GM19239 (cell line): Measurements from ENCODE around the gene SSTR3.
A peak's percentile ranks its signal among the peaks of the same experiment; 100 is the strongest.
"Not testable (repeated sequence)": the region's sequence is repeated elsewhere in the genome, so short reads cannot be mapped to it uniquely, and the experiment has no call there.

Experiments
- DNase-seq: peaks from one replicate; pipeline ENCODE4 v3.0.0; 2011; ENCODE audit warnings: low spot score; ENCODE audit not compliant: insufficient read length
- FAIRE-seq: peaks from 2 replicates; lab custom pipeline; 2011; peaks lifted over from hg19 to GRCh38; lab: Jason Lieb, UNC

Gene SSTR3

DNA sequence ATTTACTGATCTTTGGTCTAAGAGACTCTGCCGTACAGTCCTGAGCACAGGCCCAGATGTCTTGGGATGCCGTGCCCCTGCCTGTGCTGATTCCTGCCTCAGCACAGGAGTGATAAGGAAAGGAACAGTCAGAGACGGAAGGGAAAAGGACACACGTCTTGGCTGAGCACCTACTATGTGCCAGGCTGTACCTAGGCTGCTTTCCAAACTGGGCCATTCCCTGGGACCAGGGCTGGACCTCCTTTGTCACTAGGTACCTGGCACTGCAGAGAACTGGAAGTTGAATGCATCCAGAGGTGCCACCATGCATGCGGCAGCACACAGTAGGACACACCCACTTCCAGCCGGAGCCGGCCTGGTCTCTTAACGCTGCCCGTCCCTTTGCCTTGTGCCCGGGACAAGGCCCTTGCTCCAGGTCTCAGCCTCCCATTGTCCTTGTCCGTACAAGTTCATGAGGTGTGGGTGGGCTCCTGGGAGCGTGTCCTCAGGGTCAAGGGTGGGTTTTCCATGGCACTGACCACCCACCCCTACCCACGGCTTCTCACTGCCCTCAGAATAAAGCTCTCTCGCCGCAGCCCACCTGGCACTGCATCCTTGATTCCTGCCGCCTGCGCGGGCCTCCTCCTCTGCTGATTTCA, 1.1 kb upstream of the SSTR3 start:
- DNase-seq (no peak), FAIRE-seq (no peak)

GRCh38 chr22:37211866-37212173, 457 bp downstream of the SSTR3 start:
- DNase-seq: no peak
- no peak for FAIRE-seq

- DNase-seq: no peak
- FAIRE-seq: no peak
Observed at GRCh38 chr22:37211075-37211865, 1.0 kb downstream of the SSTR3 start.

DNA sequence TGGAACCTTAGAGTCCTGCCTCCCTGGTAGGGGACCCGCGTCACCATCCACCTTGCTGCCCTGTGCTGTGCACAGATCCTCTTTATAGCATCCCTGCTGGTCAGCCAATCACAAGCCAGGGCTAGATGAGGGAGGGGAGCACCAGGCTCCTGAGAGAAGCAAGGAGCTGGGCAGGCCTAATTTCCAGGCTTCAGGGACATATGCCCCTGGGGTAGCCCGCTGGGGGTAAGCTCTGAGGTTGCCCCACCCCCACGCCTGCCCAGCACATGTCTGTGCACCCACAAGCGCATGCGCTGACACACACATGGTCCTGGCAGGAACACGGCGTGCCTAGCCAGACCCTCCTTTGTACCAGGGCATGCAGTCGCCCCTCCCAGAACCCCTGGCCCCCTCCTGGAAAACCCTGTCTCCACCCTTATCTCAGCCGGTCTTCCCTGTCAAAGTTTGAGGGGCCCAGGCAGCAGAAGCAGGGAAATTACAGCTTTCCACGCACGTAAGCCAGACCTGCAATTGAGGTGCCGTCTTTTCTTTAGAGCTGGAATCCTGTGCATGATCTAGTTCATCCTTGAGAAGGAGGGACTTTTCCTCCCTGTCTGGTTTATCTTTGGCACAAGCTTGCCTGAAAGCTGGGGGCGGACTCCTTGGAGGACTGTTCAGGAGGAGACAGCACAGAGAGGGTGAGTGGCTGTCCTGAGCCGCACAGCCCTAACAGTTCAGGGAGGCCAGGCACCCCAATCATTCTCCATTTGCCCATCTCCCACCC, 2.1 kb downstream of the SSTR3 start:
- no peak for DNase-seq
- no peak for FAIRE-seq

DNA sequence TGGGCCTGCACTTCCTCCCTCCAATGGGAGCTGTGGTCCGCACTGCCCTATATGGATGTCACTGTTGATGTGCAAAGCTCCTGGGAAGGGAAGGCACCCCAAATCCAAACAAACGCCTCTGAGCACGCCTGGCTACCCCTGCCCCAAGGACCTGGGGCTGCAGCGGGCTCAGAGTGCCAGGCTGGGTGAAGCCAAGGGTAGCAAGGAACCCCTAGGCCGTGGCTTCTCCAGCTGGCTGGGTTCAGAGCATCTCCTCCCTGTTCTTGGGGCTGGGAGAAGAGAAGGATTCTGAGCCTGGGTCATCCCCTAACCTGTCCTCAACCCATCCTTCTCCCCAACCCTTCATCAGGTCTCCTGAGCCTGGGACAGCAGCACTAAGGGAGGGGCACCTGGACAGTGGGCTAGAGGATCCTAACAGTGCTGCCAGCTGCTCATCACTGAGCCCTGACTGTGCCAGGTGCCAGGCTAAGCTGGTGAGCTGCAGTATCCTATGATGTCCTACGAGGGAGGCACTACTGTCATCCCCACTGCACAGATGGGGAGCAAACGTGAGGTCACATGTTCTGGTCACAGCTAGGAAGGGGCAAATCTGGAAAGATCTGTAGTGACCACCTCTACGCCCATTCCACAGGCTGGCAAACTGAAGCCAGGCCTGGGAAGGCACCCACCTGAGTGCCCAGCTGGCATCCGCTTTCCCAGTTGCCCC, 3.0 kb downstream of the SSTR3 start:
- FAIRE-seq (no peak), DNase-seq (no peak)

GRCh38 chr22:37208401-37209139, 3.7 kb downstream of the SSTR3 start:
- FAIRE-seq (no peak), DNase-seq (no peak)

DNA sequence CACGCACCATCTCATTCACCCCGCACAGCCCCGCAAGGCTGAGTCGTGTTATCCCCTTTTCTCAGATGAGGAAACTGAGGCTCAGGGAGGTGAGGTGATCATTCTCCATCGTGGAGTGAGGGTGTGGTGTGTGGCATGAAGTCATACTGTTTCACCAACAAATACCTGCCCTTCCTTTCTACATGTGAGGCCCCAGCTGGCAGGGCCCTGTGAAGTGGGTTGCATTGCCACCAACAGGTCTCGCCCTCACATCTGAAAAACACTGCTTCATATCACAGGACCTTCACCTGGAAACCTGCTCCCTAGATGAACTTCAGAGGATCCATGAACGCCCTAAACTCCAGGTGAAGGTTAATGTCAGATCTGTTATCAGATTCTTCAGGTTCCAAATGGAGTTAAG, 4.3 kb downstream of the SSTR3 start:
- no peak for FAIRE-seq
- no peak for DNase-seq

GRCh38 chr22:37206841-37207821, 5.1 kb downstream of the SSTR3 start:
- FAIRE-seq: no peak

DNA sequence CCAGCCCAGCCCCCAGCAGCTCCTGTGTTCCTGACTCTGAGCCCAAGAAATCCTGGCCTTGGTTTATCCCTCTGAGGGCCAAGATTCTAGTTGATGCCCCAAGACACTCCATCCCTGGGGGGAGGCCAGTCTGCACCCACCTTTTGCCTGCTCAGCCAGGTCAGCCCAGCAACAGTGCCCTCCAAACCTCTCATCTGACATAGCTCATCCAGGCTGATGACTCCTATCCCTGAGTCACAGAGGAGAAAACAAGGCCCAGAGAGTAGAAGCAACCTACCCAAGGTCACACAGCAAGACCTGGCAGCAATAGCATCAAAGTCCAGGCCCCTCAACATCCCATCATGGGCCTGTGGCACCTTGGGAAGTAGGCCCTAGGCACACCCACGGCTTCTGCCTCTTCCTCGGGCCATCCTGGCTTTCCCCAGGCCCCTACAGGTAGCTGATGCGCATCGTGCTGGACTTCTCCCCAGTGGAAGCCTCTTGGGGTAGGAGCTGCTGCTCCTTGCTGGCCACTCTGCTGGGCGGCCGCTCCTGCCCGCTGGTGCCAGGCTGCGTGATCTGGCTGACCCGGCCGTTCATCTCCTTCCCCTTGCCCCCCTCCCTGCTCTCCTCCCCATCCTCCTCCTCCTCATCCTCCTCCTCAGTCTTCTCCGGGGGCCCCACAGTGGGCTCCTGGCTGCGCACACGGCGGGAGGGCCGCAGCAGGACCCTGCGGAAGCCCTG, 6.0 kb downstream of the SSTR3 start:
- DNase-seq (no peak), FAIRE-seq (no peak)

More at GRCh38 chr22:37206841-37207821, 5.1 kb downstream of the SSTR3 start:
- no peak for DNase-seq

DNA sequence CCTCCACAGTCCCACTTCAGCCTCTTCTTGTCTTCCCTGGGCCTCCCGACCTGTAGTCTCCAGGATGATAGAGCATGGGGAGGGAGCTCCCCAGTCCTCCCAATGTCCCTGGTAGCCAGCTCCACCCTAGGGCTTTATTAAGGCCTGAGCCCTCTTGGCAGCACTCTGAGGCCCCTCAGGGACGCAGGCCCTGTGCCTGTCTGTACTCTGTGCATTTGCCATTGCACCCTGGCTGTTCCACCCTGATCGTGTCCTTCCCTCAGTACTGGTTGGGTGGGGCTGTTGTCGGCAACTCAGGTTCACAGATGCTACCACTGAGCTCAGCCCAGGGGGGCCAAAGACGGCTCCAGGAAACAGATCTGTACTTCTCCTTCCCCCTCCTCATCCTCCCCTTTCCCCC, 7.2 kb downstream of the SSTR3 start:
- no peak for DNase-seq
- FAIRE-seq: no peak

GRCh38 chr22:37204045-37204655, 8.1 kb downstream of the SSTR3 start:
- no peak for DNase-seq
- no peak for FAIRE-seq

DNA sequence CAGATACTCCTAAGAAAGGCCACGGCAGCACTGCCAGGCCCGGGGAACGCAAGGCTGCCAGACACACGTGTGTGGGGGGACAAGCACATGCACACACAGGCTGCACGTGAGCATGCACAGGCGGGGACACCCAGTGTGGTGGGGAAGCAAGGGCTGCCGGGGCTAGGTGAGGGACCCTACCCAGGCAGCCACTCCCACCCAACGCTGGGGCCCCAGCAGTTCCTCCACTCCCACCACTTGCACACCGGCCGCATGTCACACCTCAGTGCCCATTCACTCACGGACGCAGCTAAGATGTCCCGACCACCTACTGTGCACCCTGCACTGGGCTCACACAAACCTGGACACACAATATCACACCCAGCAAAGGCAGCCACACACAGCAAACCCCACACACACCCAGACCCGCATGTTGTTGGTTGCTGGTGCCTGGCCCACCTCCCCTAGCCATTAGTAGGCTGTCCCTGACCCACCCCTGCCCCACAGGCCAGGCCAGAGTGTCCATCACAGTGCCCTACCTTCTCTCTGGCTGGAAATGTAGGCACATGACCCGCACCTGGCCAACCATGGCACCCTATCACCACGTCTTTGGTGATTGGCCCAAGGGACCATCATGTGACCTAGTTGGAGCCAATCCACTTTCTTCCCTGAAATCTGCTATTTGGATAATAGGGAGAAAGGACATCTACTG, 8.8 kb downstream of the SSTR3 start:
- FAIRE-seq (no peak), DNase-seq (no peak)

GRCh38 chr22:37202716-37203115, 9.6 kb downstream of the SSTR3 start:
- DNase-seq (no peak), FAIRE-seq (no peak)

DNA sequence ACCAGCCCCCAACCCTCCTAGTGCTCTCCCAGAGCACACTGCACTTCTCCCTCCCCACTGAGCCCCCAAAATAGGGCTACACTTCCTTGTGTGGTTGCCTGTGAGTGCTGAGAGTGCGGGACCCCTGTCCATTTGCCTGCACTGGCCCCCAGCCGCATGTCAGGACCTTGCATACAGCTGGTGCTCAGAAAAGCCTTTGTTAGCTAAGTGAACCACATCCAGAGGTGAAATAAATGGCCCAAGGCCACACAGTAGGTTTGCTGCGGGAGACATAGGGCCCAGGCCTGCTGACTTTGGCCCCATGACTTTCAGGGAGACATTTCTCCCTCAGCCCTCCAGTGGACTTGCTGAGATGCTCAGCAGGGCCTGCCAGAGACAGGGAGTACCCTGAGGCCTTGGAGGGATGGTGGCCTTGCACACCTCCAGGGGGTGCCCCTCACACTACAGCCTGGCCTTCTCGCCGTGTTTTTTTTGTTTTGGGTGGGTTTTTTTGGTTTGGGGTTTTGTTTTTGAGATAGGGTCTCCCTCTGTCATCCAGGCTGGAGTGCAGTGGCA, 10.2 kb downstream of the SSTR3 start:
- DNase-seq (no peak), FAIRE-seq (no peak)

DNA sequence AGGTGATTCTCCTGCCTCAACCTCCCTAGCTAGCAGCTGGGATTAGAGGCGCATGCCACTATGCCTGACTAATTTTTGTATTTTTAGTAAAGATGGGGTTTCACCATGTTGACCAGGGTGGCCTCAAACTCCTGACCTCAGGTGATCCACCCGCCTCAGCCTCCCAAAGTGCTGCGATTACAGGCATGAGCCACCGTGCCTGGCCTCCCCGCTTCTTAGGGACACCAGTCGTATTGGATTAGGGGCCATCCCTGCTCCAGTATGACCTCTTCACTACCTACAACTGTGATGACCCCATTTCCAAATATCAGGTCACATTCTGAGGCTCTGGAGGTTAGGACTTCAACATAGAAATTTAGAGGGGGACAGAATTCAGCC, 10.8 kb downstream of the SSTR3 start:
- FAIRE-seq, DNase-seq: not testable (repeated sequence)

DNA sequence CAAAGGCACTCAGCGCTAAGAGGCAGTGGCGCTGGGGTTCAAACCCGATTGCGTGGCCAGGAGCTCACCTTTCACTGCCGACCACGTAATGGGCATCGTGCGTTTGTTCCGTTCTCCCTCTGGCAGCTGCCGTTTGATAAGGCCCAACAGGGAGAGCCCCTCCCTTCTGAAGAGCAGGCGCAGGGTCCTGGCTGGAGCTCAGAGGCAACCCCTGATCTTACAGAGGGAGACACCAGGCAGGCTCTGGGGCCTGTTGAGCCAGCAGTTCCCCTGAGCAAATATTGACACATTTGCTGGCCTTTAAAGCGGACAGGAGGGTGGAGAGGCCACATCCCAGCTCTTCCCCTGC, 12.5 kb downstream of the SSTR3 start:
- DNase-seq (no peak), FAIRE-seq (no peak)

DNA sequence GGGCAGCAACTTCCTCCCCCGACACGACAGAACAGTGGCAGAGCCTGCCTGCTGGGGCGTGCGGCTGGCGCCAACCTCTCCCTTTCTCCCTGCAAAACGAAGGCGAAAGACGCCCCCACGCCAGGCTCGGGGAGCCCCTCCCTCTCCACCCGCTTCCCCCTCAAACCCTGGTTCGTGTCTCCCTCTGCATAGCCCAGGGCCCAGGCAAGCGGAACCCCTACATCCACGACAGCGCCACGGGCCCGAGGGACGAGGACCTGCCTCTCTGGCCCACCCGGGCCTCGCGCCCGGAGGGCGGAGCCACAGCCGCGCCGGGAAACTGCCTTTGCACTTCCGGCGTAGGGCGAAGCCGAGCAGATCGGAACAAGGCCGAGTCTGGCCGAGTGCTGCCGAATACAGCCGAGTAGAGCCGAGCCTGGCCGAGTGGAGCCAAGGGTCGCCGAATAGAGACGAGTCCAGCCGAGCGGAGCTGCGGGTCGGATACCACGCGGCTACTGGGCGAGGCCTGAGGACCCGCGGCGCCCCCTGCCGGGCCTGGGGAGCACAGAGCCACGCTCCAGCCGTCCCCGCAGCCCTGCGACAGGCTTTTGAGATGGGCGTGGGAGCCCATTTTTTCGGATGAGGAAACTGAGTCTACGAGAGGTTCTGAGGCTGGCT, 13.0 kb downstream of the SSTR3 start:
- DNase-seq (peak; percentile 93), FAIRE-seq (peak; percentile 95)
